HepG2 (cell line): ENCODE data around the gene VEGFB. TPM values are rescaled to one million over a fixed set of nuclear protein-coding genes. Genes with fewer than 3 reads are reported as not detected.
A peak's percentile ranks its signal among the peaks of the same experiment; 100 is the strongest.

ENCODE experiments used
- ARID3A ChIP-seq: IDR thresholded peaks from 2 replicates; pipeline ENCODE4 v1.6.1; 2012; ENCODE audit warnings: low read depth, low read length, improper control_type of control experiment
- ARID5B ChIP-seq: IDR thresholded peaks from 2 replicates; pipeline ENCODE4 v1.4.0; 2020; ENCODE audit warnings: mild to moderate bottlenecking, missing genetic modification reagents
- FOXA1 ChIP-seq, 2 experiments: fragments of 450-650 bp in 1 of 2; sonication (generic) in 1 of 2; formaldehyde crosslinking in 1 of 2; IDR thresholded peaks; 2 replicates each; pipeline versions ENCODE4 v1.4.0 to v1.6.1; 2016 to 2020; ENCODE audit warnings: missing genetic modification reagents in 1 of 2
- FOXA3 ChIP-seq: IDR thresholded peaks from 2 replicates; pipeline ENCODE4 v1.6.1; 2016; ENCODE audit warnings: missing genetic modification reagents, missing compliant biosample characterization
- FOXP4 ChIP-seq: sonication (generic); formaldehyde crosslinking; IDR thresholded peaks from 2 replicates; pipeline ENCODE4 v1.4.0; 2020; ENCODE audit warnings: missing genetic modification reagents
- GABPB1 ChIP-seq: IDR thresholded peaks from 2 replicates; pipeline ENCODE4 v1.6.1; 2016; ENCODE audit warnings: mild to moderate bottlenecking, missing genetic modification reagents, moderate library complexity, missing compliant biosample characterization
- HNRNPUL1 ChIP-seq: fragments of 200-400 bp; formaldehyde crosslinking; IDR thresholded peaks from 2 replicates; pipeline ENCODE4 v1.6.1; 2017; ENCODE audit warnings: low read depth, mild to moderate bottlenecking, low read length, moderate library complexity
- MED1 ChIP-seq: sonication (generic); formaldehyde crosslinking; IDR thresholded peaks from 2 replicates; pipeline ENCODE4 v1.4.0; 2020; ENCODE audit warnings: missing genetic modification reagents
- SAP130 ChIP-seq: IDR thresholded peaks from 2 replicates; pipeline ENCODE4 v1.6.1; 2016; ENCODE audit warnings: low read depth
- TBX2 ChIP-seq: sonication (generic); formaldehyde crosslinking; IDR thresholded peaks from 2 replicates; pipeline ENCODE4 v1.5.0; 2020; ENCODE audit warnings: missing genetic modification reagents, mild to moderate bottlenecking, borderline replicate concordance
- ZKSCAN8 ChIP-seq: IDR thresholded peaks from 2 replicates; pipeline ENCODE4 v1.6.1; 2016; ENCODE audit warnings: borderline replicate concordance, missing genetic modification reagents, missing compliant biosample characterization
- ZNF556 ChIP-seq: sonication (generic); formaldehyde crosslinking; IDR thresholded peaks from 2 replicates; pipeline ENCODE4 v1.4.0; 2020; ENCODE audit warnings: mild to moderate bottlenecking, missing genetic modification reagents, borderline replicate concordance
- ZNF687 ChIP-seq: sonication (generic); formaldehyde crosslinking; IDR thresholded peaks from 2 replicates; pipeline ENCODE4 v1.5.1; 2020; ENCODE audit warnings: mild to moderate bottlenecking, missing genetic modification reagents, moderate library complexity
- polyA plus RNA-seq, 8 experiments: library from polyadenylated mRNA; depleted of rRNA in 3 of 8; stranded (reverse) in 7 of 8; unstranded in 1 of 8; fragments of >200 nt; fragmentation: Illumina TruSeq in 4 of 8; extraction: Trizol in 4 of 8; gene quantifications; 2 replicates each; pipeline versions ENCODE4 v1.2.1 to v1.2.3, GENCODE V29; 2011 to 2016; ENCODE audit warnings: low read depth in 4 of 8, missing spikeins in 1 of 8, mixed read lengths in 1 of 8; ENCODE audit not compliant: insufficient read depth in 1 of 8
- total RNA-seq, 5 experiments: library from RNA; depleted of rRNA; stranded (reverse); fragments of >200 nt; fragmentation: Illumina TruSeq; extraction: Trizol; gene quantifications; 2 replicates each; pipeline ENCODE4 v1.2.3, GENCODE V29; 2016; ENCODE audit warnings: low read depth in 1 of 5

The VEGFB gene
- total and polyA plus RNA-seq, 2 of the 13 experiments (the other 11 are each of a cell fraction or from before 2014, with no cell fraction given) = 9.0 to 11.3 TPM

- TF ChIP-seq HNRNPUL1 = no peak
- peak; percentile 68 for TF ChIP-seq FOXP4
- TF ChIP-seq FOXA1 (IDR thresholded peaks at IDR 0.05) = no peak
- peak; percentile 52 for TF ChIP-seq FOXA1 (CRISPR knock-in tag; IDR thresholded peaks at IDR 0.05)
- TF ChIP-seq ARID5B = 0 out of 2 replicates have a peak, but pooled peaks have one; percentile 17
- TF ChIP-seq ZKSCAN8 (CRISPR knock-in tag) = no peak
- peak; percentile 46; the same call in 1 of the 2 replicates for TF ChIP-seq ARID3A
- TF ChIP-seq SAP130 (CRISPR knock-in tag) = peak; percentile 45
- TF ChIP-seq ZNF556 = 0 out of 2 replicates have a peak, but pooled peaks have one; percentile 43
- peak; percentile 14; the same call in 1 of the 2 replicates for TF ChIP-seq GABPB1 (CRISPR knock-in tag)
- TF ChIP-seq TBX2 (CRISPR knock-in tag) = peak; percentile 45; the same call in 1 of the 2 replicates
- peak; percentile 26; the same call in 1 of the 2 replicates for TF ChIP-seq MED1 (CRISPR knock-in tag)
- TF ChIP-seq ZNF687 (CRISPR knock-in tag) = peak; percentile 50
- TF ChIP-seq FOXA3 (CRISPR knock-in tag) = peak; percentile 79
Observed at GRCh38 chr11:64218628-64219353, 15.6 kb upstream of the VEGFB start (continued).
